ENCODE data around the gene C6orf132.
"Not testable (repeated sequence)": the region's sequence is repeated elsewhere in the genome, so short reads cannot be mapped to it uniquely, and the experiment has no call there.

C6orf132 gene

GRCh38 chr6:42154461-42155209 is 12.2 kb upstream of the C6orf132 start:
- DNase-seq (ENCODE audit: low read depth), result no peak
- H3K4me3 ChIP-seq (ENCODE audit: low read depth, low read length), result no peak overlapping the region
- no peak for TF ChIP-seq CTCF (IDR thresholded peaks at IDR 0.05; ENCODE audit: low read depth, low read length, missing control alignments)

- H3K4me3 ChIP-seq (ENCODE audit: low read depth, low read length), result no peak overlapping the region
- no peak for TF ChIP-seq CTCF (IDR thresholded peaks at IDR 0.05; ENCODE audit: low read depth, low read length, missing control alignments)
- no peak for DNase-seq (ENCODE audit: low read depth)
Measured at GRCh38 chr6:42153921-42154320, 11.5 kb upstream of the C6orf132 start.

GRCh38 chr6:42152528-42153213 is 10.3 kb upstream of the C6orf132 start:
- DNase-seq (ENCODE audit: low read depth); H3K4me3 ChIP-seq (ENCODE audit: low read depth, low read length): not testable (repeated sequence)

GRCh38 chr6:42152024-42152423 is 9.6 kb upstream of the C6orf132 start:
- H3K4me3 ChIP-seq (ENCODE audit: low read depth, low read length), result no peak overlapping the region
- TF ChIP-seq CTCF (IDR thresholded peaks at IDR 0.05; ENCODE audit: low read depth, low read length, missing control alignments), result no peak
- no peak for DNase-seq (ENCODE audit: low read depth)

GRCh38 chr6:42150254-42150653 is 7.8 kb upstream of the C6orf132 start:
- DNase-seq (ENCODE audit: low read depth), result no peak
- no peak for TF ChIP-seq CTCF (IDR thresholded peaks at IDR 0.05; ENCODE audit: low read depth, low read length, missing control alignments)
- H3K4me3 ChIP-seq (ENCODE audit: low read depth, low read length), result no peak overlapping the region

- no peak overlapping the region for H3K4me3 ChIP-seq (ENCODE audit: low read depth, low read length)
- no peak for TF ChIP-seq CTCF (IDR thresholded peaks at IDR 0.05; ENCODE audit: low read depth, low read length, missing control alignments)
- no peak for DNase-seq (ENCODE audit: low read depth)
Measured at GRCh38 chr6:42148058-42148457, 5.6 kb upstream of the C6orf132 start.

GRCh38 chr6:42147138-42147562 is 4.7 kb upstream of the C6orf132 start:
- DNase-seq (ENCODE audit: low read depth), result no peak
- H3K4me3 ChIP-seq (ENCODE audit: low read depth, low read length), result no peak overlapping the region
- TF ChIP-seq CTCF (IDR thresholded peaks at IDR 0.05; ENCODE audit: low read depth, low read length, missing control alignments), result no peak
